Stomach (tissue), 9 donors: ENCODE results near the gene RUBCNL. TPM values are rescaled to one million over a fixed set of nuclear protein-coding genes. Genes with fewer than 3 reads are reported as not detected.

Experiments used
- DNase-seq, 2 donors: peaks; one replicate each; pipeline versions ENCODE4 v3.0.0 to v3.0.0-alpha.2; 2013 to 2019
- H3K27ac ChIP-seq, 5 donors: fragments of 200-600 bp in 4 of 5; sonication (generic) in 4 of 5; one replicate each; pipeline ENCODE4 v1.5.1; 2013 to 2019; ENCODE audit warnings: mild to moderate bottlenecking in 1 of 5, moderate library complexity in 1 of 5
- H3K27me3 ChIP-seq, 3 donors: fragments of 200-600 bp; sonication (generic); one replicate each; pipeline ENCODE4 v1.5.1; 2017 to 2019; ENCODE audit warnings: mixed run types in 1 of 3
- H3K36me3 ChIP-seq, 4 donors: fragments of 200-600 bp; sonication (generic); 1 replicate in 3 of 4; 2 replicates in 1 of 4; pipeline ENCODE4 v1.5.1; 2016 to 2019
- H3K4me1 ChIP-seq, 4 donors: fragments of 200-600 bp; sonication (generic); one replicate each; pipeline ENCODE4 v1.5.1; 2016 to 2019
- H3K4me3 ChIP-seq, 4 donors: fragments of 200-600 bp; sonication (generic) in 3 of 4; one replicate each; pipeline ENCODE4 v1.5.1; 2016 to 2019; ENCODE audit warnings: mild to moderate bottlenecking in 1 of 4
- H3K9me3 ChIP-seq, 4 donors: fragments of 200-600 bp; sonication (generic); one replicate each; pipeline ENCODE4 v1.5.1; 2016 to 2019
- CTCF ChIP-seq, 7 experiments: fragments of 450-650 bp in 4 of 7; fragments of 200-600 bp in 3 of 7; sonication (generic) in 3 of 7; IDR thresholded peaks; one replicate each; pipeline ENCODE4 v1.5.1; 2016 to 2019; ENCODE audit warnings: antibody characterized with exemption in 7 of 7, control low read depth in 2 of 7, mild to moderate bottlenecking in 1 of 7
- EP300 ChIP-seq: sonication (generic); formaldehyde crosslinking; IDR thresholded peaks from one replicate; pipeline ENCODE4 v1.6.1; 2017; ENCODE audit warnings: antibody characterized with exemption
- POLR2A ChIP-seq, 4 donors: fragments of 450-650 bp; IDR thresholded peaks; one replicate each; pipeline ENCODE4 v1.6.1; 2016; ENCODE audit warnings: antibody characterized with exemption in 4 of 4, control low read depth in 2 of 4, mild to moderate bottlenecking in 1 of 4, moderate library complexity in 1 of 4
- POLR2AphosphoS5 ChIP-seq, 3 donors: sonication (generic); formaldehyde crosslinking; IDR thresholded peaks; one replicate each; pipeline ENCODE4 v1.6.1; 2016; ENCODE audit warnings: antibody characterized with exemption in 3 of 3
- WGBS, 5 donors: extraction: QIAGEN DNeasy Blood & Tissue Kit in 3 of 5; methylation state at CpG; one replicate each; pipeline versions ENCODE4 v1.1.5 to v1.1.7; 2013 to 2018; 5-methylcytosine and 5-hydroxymethylcytosine counted together
- intact Hi-C: fragments of 100-400 bp; cut with DNase I; formaldehyde crosslinking; loops from one replicate; pipeline ENCODE4 v1.15.1; 2023; ENCODE audit warnings: low total_unique reads
- polyA plus RNA-seq, 3 donors: library from polyadenylated mRNA; stranded (reverse); fragments of 200-250 nt; gene quantifications; one replicate each; pipeline ENCODE4 v1.2.3, GENCODE V29; 2013
- total RNA-seq, 5 donors: library from RNA; depleted of rRNA; stranded (reverse); fragments of >200 nt; gene quantifications; one replicate each; pipeline versions ENCODE4 v1.1.0 to v1.2.3, GENCODE V29; 2014 to 2016
- donor health status: healthy with polysubstance abuse.
- donor health status: Bipolar disorder and iron deficiency.
- donor health status: healthy.

Gene RUBCNL
- total and polyA plus RNA-seq, 8 donors, result 0.46 to 7.7 (median 2.7) TPM; not detected in 2

GRCh38 chr13:46403851-46404732 is 17.0 kb upstream of the RUBCNL start:
- intact Hi-C loops, result no loop called here
- H3K4me1 ChIP-seq, result peaks cover 0 to 7% (median 0%) of the 10 kb centered on the region in 4 donors
- no peaks in the 10 kb centered on the region for H3K9me3 ChIP-seq
- peaks cover 0 to 5% (median 0%) of the 10 kb centered on the region in 3 donors for H3K27me3 ChIP-seq
- TF ChIP-seq POLR2A (IDR thresholded peaks at IDR 0.05), result no peak
- no peak for TF ChIP-seq EP300
- no peak for TF ChIP-seq POLR2AphosphoS5 (IDR thresholded peaks at IDR 0.05)
- no peak for TF ChIP-seq CTCF (IDR thresholded peaks at IDR 0.05)
- no peak for DNase-seq
- peak overlapping the region in 2 of 5 donors; percentile 46 to 57 for H3K27ac ChIP-seq
- no peaks in the 10 kb centered on the region for H3K36me3 ChIP-seq
- no peak overlapping the region for H3K4me3 ChIP-seq
- WGBS, 5 donors, result 76 to 87% (median 79%) methylated on average over 8 of the region's 8 CpGs

GRCh38 chr13:46402178-46402577 is 15.1 kb upstream of the RUBCNL start:
- whole genome bisulfite sequencing, 5 donors, result 42 to 63% (median 52%) methylated on average over 2 of the region's 2 CpGs
- no peak overlapping the region for H3K4me3 ChIP-seq
- H3K27me3 ChIP-seq, result no peaks in the 10 kb centered on the region
- TF ChIP-seq CTCF (IDR thresholded peaks at IDR 0.05) (no peak), POLR2A (IDR thresholded peaks at IDR 0.05) (no peak), EP300 (no peak), POLR2AphosphoS5 (IDR thresholded peaks at IDR 0.05) (no peak)
- peaks cover 0 to 7% (median 0%) of the 10 kb centered on the region in 4 donors for H3K4me1 ChIP-seq
- no peaks in the 10 kb centered on the region for H3K9me3 ChIP-seq
- no peaks in the 10 kb centered on the region for H3K36me3 ChIP-seq
- H3K27ac ChIP-seq, result no peak overlapping the region
- no peak for DNase-seq
- intact Hi-C loops, result no loop called here

GRCh38 chr13:46401432-46401831 is 14.4 kb upstream of the RUBCNL start:
- DNase-seq, result no peak
- intact Hi-C loops, result no loop called here
- no peaks in the 10 kb centered on the region for H3K36me3 ChIP-seq
- no peak for TF ChIP-seq CTCF (IDR thresholded peaks at IDR 0.05)
- no peak for TF ChIP-seq POLR2A (IDR thresholded peaks at IDR 0.05)
- no peak for TF ChIP-seq POLR2AphosphoS5 (IDR thresholded peaks at IDR 0.05)
- no peak for TF ChIP-seq EP300
- WGBS, 5 donors, result 11 to 16% (median 14%) methylated on average over 1 of the region's 1 CpG
- H3K9me3 ChIP-seq, result no peaks in the 10 kb centered on the region
- H3K27me3 ChIP-seq, result no peaks in the 10 kb centered on the region
- peaks cover 0 to 7% (median 0%) of the 10 kb centered on the region in 4 donors for H3K4me1 ChIP-seq
- H3K27ac ChIP-seq, result no peak overlapping the region
- H3K4me3 ChIP-seq, result no peak overlapping the region

- H3K27ac ChIP-seq, result no peak overlapping the region
- peaks cover 0 to 2% (median 0%) of the 10 kb centered on the region in 4 donors for H3K4me1 ChIP-seq
- no peaks in the 10 kb centered on the region for H3K9me3 ChIP-seq
- no peaks in the 10 kb centered on the region for H3K36me3 ChIP-seq
- TF ChIP-seq POLR2AphosphoS5 (IDR thresholded peaks at IDR 0.05), result no peak
- no peak for TF ChIP-seq EP300
- TF ChIP-seq CTCF (IDR thresholded peaks at IDR 0.05), result no peak
- TF ChIP-seq POLR2A (IDR thresholded peaks at IDR 0.05), result no peak
- H3K27me3 ChIP-seq, result peaks cover 0 to 7% (median 0%) of the 10 kb centered on the region in 3 donors
- intact Hi-C loops, result no loop called here
- no peak overlapping the region for H3K4me3 ChIP-seq
- DNase-seq, result no peak
These were observed 9.3 kb upstream of the RUBCNL start for GRCh38 chr13:46396341-46396740.
